Ecto neural progenitor cell (in vitro differentiated cells): ENCODE measurements around the gene ARL3.
"Not testable (repeated sequence)": the region's sequence is repeated elsewhere in the genome, so short reads cannot be mapped to it uniquely, and the experiment has no call there.

Experiments
- DNase-seq: peaks from one replicate; pipeline ENCODE4 v3.0.0-alpha.2; 2018; ENCODE audit warnings: low spot score

ARL3 gene

GRCh38 chr10:102704915-102705314, 9.3 kb downstream of the ARL3 start:
- no peak for DNase-seq

GRCh38 chr10:102702742-102703141, 11.5 kb downstream of the ARL3 start:
- DNase-seq = no peak

- DNase-seq = no peak
Measured at GRCh38 chr10:102701796-102702195, 12.4 kb downstream of the ARL3 start.

- no peak for DNase-seq
Measured at GRCh38 chr10:102701272-102701671, 12.9 kb downstream of the ARL3 start.

GRCh38 chr10:102698894-102699293, 15.3 kb downstream of the ARL3 start:
- no peak for DNase-seq

- no peak for DNase-seq
Measured at GRCh38 chr10:102696736-102697135, 17.5 kb downstream of the ARL3 start.

- DNase-seq = not testable (repeated sequence)
Measured at GRCh38 chr10:102695401-102695800, 18.8 kb downstream of the ARL3 start.

- DNase-seq = no peak
Measured at GRCh38 chr10:102691285-102692066, 22.7 kb downstream of the ARL3 start.

- no peak for DNase-seq
Measured at GRCh38 chr10:102683736-102684135, 30.5 kb downstream of the ARL3 start.

- DNase-seq = no peak
Measured at GRCh38 chr10:102682981-102683380, 31.2 kb downstream of the ARL3 start.

GRCh38 chr10:102682416-102682815, 31.8 kb downstream of the ARL3 start:
- no peak for DNase-seq

- no peak for DNase-seq
Measured at GRCh38 chr10:102681696-102682095, 32.5 kb downstream of the ARL3 start.

GRCh38 chr10:102679596-102679995, 34.6 kb downstream of the ARL3 start:
- DNase-seq = no peak

- peak; percentile 92 for DNase-seq
Measured at GRCh38 chr10:102678842-102679289, 35.3 kb downstream of the ARL3 start.

- DNase-seq = no peak
Measured at GRCh38 chr10:102678068-102678400, 36.2 kb downstream of the ARL3 start.

- no peak for DNase-seq
Measured at GRCh38 chr10:102677331-102678067, 36.7 kb downstream of the ARL3 start.

- DNase-seq = no peak
Measured at GRCh38 chr10:102676534-102677315, 37.5 kb downstream of the ARL3 start.

- no peak for DNase-seq
Measured at GRCh38 chr10:102675666-102676533, 38.3 kb downstream of the ARL3 start.

- no peak for DNase-seq
Measured at GRCh38 chr10:102675011-102675665, 39.1 kb downstream of the ARL3 start.

- DNase-seq = no peak
Measured at GRCh38 chr10:102674566-102674965, 39.6 kb downstream of the ARL3 start.

- DNase-seq = peak; percentile 74
Measured at GRCh38 chr10:102673819-102674511, 40.2 kb downstream of the ARL3 start.
